Stimulated activated CD4-positive, alpha-beta T cell treated with anti-CD3 and anti-CD28 coated beads, Interleukin-1b, Interleukin-23, amount 100 ng/mL, for 1 hour (primary cell): ENCODE measurements around the gene OCA2.

Source experiments
- DNase-seq, 2 donors: peaks; one replicate each; pipeline ENCODE4 v3.0.0-alpha.2; 2020; ENCODE audit warnings: low read depth in 2 of 2

OCA2 gene

GRCh38 chr15:27820722-27821121 lies 278.4 kb downstream of the OCA2 start:
- no peak for DNase-seq

GRCh38 chr15:27820232-27820631 lies 278.9 kb downstream of the OCA2 start:
- DNase-seq: no peak

- no peak for DNase-seq
These were observed 281.9 kb downstream of the OCA2 start for GRCh38 chr15:27817258-27817657.

- DNase-seq: no peak
These were observed 282.3 kb downstream of the OCA2 start for GRCh38 chr15:27816790-27817189.

- no peak for DNase-seq
These were observed 284.1 kb downstream of the OCA2 start for GRCh38 chr15:27815035-27815434.

GRCh38 chr15:27813139-27813538 lies 286.0 kb downstream of the OCA2 start:
- no peak for DNase-seq

GRCh38 chr15:27808182-27808581 lies 290.9 kb downstream of the OCA2 start:
- DNase-seq: no peak

- no peak for DNase-seq
These were observed 291.8 kb downstream of the OCA2 start for GRCh38 chr15:27807335-27807734.

- no peak for DNase-seq
These were observed 292.7 kb downstream of the OCA2 start for GRCh38 chr15:27806396-27806795.

GRCh38 chr15:27805261-27806220 lies 293.6 kb downstream of the OCA2 start:
- no peak for DNase-seq

- DNase-seq: no peak
These were observed 294.4 kb downstream of the OCA2 start for GRCh38 chr15:27804569-27805260.

GRCh38 chr15:27798807-27799206 lies 300.3 kb downstream of the OCA2 start:
- no peak for DNase-seq

GRCh38 chr15:27797765-27798164 lies 301.4 kb downstream of the OCA2 start:
- DNase-seq: no peak

- no peak for DNase-seq
These were observed 302.5 kb downstream of the OCA2 start for GRCh38 chr15:27796405-27797320.

- DNase-seq: no peak
These were observed 306.3 kb downstream of the OCA2 start for GRCh38 chr15:27792756-27793264.

GRCh38 chr15:27790270-27790669 lies 308.8 kb downstream of the OCA2 start:
- no peak for DNase-seq

GRCh38 chr15:27787931-27788330 lies 311.2 kb downstream of the OCA2 start:
- no peak for DNase-seq

- DNase-seq: no peak
These were observed 315.0 kb downstream of the OCA2 start for GRCh38 chr15:27784107-27784506.

- no peak for DNase-seq
These were observed 315.4 kb downstream of the OCA2 start for GRCh38 chr15:27783678-27784077.

GRCh38 chr15:27782125-27782524 lies 317.0 kb downstream of the OCA2 start:
- no peak for DNase-seq

- no peak for DNase-seq
These were observed 322.6 kb downstream of the OCA2 start for GRCh38 chr15:27776501-27776900.

- no peak for DNase-seq
These were observed 324.5 kb downstream of the OCA2 start for GRCh38 chr15:27774638-27775037.
